Fibroblast of lung (primary cell): ENCODE results near the gene SP1. TPM values are rescaled to one million over a fixed set of nuclear protein-coding genes. Genes with fewer than 3 reads are reported as not detected.
"Not testable (repeated sequence)": the region's sequence is repeated elsewhere in the genome, so short reads cannot be mapped to it uniquely, and the experiment has no call there.

ENCODE experiments used
- DNase-seq, 2 donors: peaks; one replicate each; pipeline versions ENCODE4 v3.0.0 to v3.0.0-alpha.2; 2010; ENCODE audit warnings: low read depth in 2 of 2
- H2AFZ ChIP-seq: 2 replicates; pipeline ENCODE4 v1.5.1; 2012; ENCODE audit warnings: low read length, control low read depth, inconsistent platforms
- H3K27ac ChIP-seq: 2 replicates; pipeline ENCODE4 v1.5.1; 2011; ENCODE audit warnings: low read length, control low read depth; ENCODE audit not compliant: insufficient read depth
- H3K27me3 ChIP-seq: 2 replicates; pipeline ENCODE4 v1.5.1; 2011; ENCODE audit warnings: mild to moderate bottlenecking, low read length; ENCODE audit not compliant: control insufficient read depth, insufficient read depth
- H3K36me3 ChIP-seq: 2 replicates; pipeline ENCODE4 v1.5.1; 2011; ENCODE audit warnings: low read length; ENCODE audit not compliant: control insufficient read depth, insufficient read depth
- H3K4me1 ChIP-seq: 2 replicates; pipeline ENCODE4 v1.5.1; 2011; ENCODE audit warnings: low read length; ENCODE audit not compliant: control insufficient read depth, insufficient read depth; ENCODE audit errors: extremely low read depth
- H3K4me2 ChIP-seq: 2 replicates; pipeline ENCODE4 v1.5.1; 2011; ENCODE audit warnings: low read length, control low read depth; ENCODE audit not compliant: insufficient read depth; ENCODE audit errors: extremely low read depth
- H3K4me3 ChIP-seq, 4 experiments: fragments of 200-600 bp in 1 of 4; sonication (generic) in 1 of 4; replicated peaks in 1 of 4; 2 replicates each; pipeline ENCODE4 v1.5.1; 2011 to 2016; ENCODE audit warnings: low read length in 4 of 4, low read depth in 3 of 4, mild to moderate bottlenecking in 3 of 4, control low read depth in 2 of 4, inconsistent platforms in 1 of 4, mixed read lengths in 1 of 4; ENCODE audit not compliant: insufficient read depth in 1 of 4; ENCODE audit errors: control extremely low read depth in 1 of 4
- H3K79me2 ChIP-seq: 2 replicates; pipeline ENCODE4 v1.5.1; 2012; ENCODE audit warnings: mild to moderate bottlenecking, low read length, inconsistent platforms; ENCODE audit not compliant: control insufficient read depth, insufficient read depth
- H3K9ac ChIP-seq: 2 replicates; pipeline ENCODE4 v1.5.1; 2011; ENCODE audit warnings: mild to moderate bottlenecking, low read length, control low read depth; ENCODE audit not compliant: insufficient read depth
- H3K9me3 ChIP-seq: 2 replicates; pipeline ENCODE4 v1.5.1; 2012; ENCODE audit warnings: low read depth, low read length; ENCODE audit not compliant: control insufficient read depth, insufficient read depth
- H4K20me1 ChIP-seq: 2 replicates; pipeline ENCODE4 v1.5.1; 2011; ENCODE audit warnings: low read length; ENCODE audit not compliant: control insufficient read depth, insufficient read depth; ENCODE audit errors: extremely low read depth
- CTCF ChIP-seq, 2 donors: IDR thresholded peaks in 1 of 2; conservative IDR thresholded peaks in 1 of 2; 1 replicate in 1 of 2; 2 replicates in 1 of 2; pipeline ENCODE4 v1.5.1; 2011 to 2012; ENCODE audit warnings: low read length in 2 of 2, control low read depth in 1 of 2, inconsistent platforms in 1 of 2, low read depth in 1 of 2, mild to moderate bottlenecking in 1 of 2
- EZH2 ChIP-seq: IDR thresholded peaks from 2 replicates; pipeline ENCODE4 v1.5.1; 2012; ENCODE audit warnings: low read length, control low read depth, mild to moderate bottlenecking; ENCODE audit errors: missing control alignments
- polyA plus RNA-seq, 2 donors: library from polyadenylated mRNA; depleted of rRNA in 1 of 2; stranded (reverse) in 1 of 2; unstranded in 1 of 2; fragments of >200 nt; gene quantifications; 2 replicates each; pipeline ENCODE4 v1.2.1, GENCODE V29; 2011 to 2012; ENCODE audit warnings: missing spikeins in 1 of 2
- total RNA-seq: library from RNA; depleted of rRNA; stranded (reverse); fragments of >200 nt; gene quantifications from 2 replicates; pipeline ENCODE4 v1.2.1, GENCODE V29; 2014

The SP1 gene
- total and polyA plus RNA-seq, 2 donors (not counting 1 experiment from before 2014, with no cell fraction given): 35.3 to 38.9 TPM

- H3K27ac ChIP-seq, H3K4me1 ChIP-seq, H3K27me3 ChIP-seq, H3K9ac ChIP-seq, H3K79me2 ChIP-seq, H4K20me1 ChIP-seq, H3K4me2 ChIP-seq, DNase-seq, H3K36me3 ChIP-seq, H3K9me3 ChIP-seq, H3K4me3 ChIP-seq, H2AFZ ChIP-seq: not testable (repeated sequence)
These were observed 37.4 kb downstream of the SP1 start for GRCh38 chr12:53417291-53417816.

GRCh38 chr12:53418221-53418620, 38.2 kb downstream of the SP1 start:
- Histone ChIP-seq H3K36me3 (no peaks in the 10 kb centered on the region), H3K79me2 (no peaks in the 10 kb centered on the region), H3K4me3 (no peak overlapping the region), H3K4me2 (no peak overlapping the region), H3K4me1 (no peaks in the 10 kb centered on the region), H3K9me3 (no peaks in the 10 kb centered on the region), H3K9ac (no peak overlapping the region), H4K20me1 (no peaks in the 10 kb centered on the region), H3K27ac (no peak overlapping the region), H2AFZ (no peak overlapping the region), H3K27me3 (no peaks in the 10 kb centered on the region)
- no peak for DNase-seq
- TF ChIP-seq EZH2 (no peak), CTCF (conservative IDR thresholded peaks at IDR 0.05 in 1 of 2, IDR thresholded peaks at IDR 0.05 in 1 of 2; ENCODE audit: low read depth in 1 of 2, low read length in 2 of 2) (no peak)

- Histone ChIP-seq H2AFZ (no peak overlapping the region), H3K9me3 (no peaks in the 10 kb centered on the region), H3K27ac (no peak overlapping the region), H3K27me3 (no peaks in the 10 kb centered on the region), H3K9ac (no peak overlapping the region), H4K20me1 (no peaks in the 10 kb centered on the region), H3K4me2 (no peak overlapping the region), H3K4me3 (no peak overlapping the region), H3K79me2 (no peaks in the 10 kb centered on the region), H3K36me3 (no peaks in the 10 kb centered on the region), H3K4me1 (no peaks in the 10 kb centered on the region)
- TF ChIP-seq EZH2 (no peak), CTCF (conservative IDR thresholded peaks at IDR 0.05 in 1 of 2, IDR thresholded peaks at IDR 0.05 in 1 of 2; ENCODE audit: low read depth in 1 of 2, low read length in 2 of 2) (no peak)
- no peak for DNase-seq
These were observed 39.8 kb downstream of the SP1 start for GRCh38 chr12:53419756-53420155.

- H3K4me2 ChIP-seq, H3K9me3 ChIP-seq, H3K27ac ChIP-seq, H3K27me3 ChIP-seq, H3K4me3 ChIP-seq, H3K79me2 ChIP-seq, DNase-seq, H3K4me1 ChIP-seq, H2AFZ ChIP-seq, H3K9ac ChIP-seq, H3K36me3 ChIP-seq, H4K20me1 ChIP-seq: not testable (repeated sequence)
These were observed 42.3 kb downstream of the SP1 start for GRCh38 chr12:53422247-53422646.
